Activated naive CD4-positive, alpha-beta T cell treated with anti-CD3 and anti-CD28 coated beads for 36 hours (primary cell): ENCODE results near the gene BRD2. TPM values are rescaled to one million over a fixed set of nuclear protein-coding genes. Genes with fewer than 3 reads are reported as not detected.

Experiments used
- CTCF ChIA-PET: fragments of 350-600 bp; sonication (Branson Sonifier 250); formaldehyde crosslinking; loops from one replicate; lab custom pipeline; 2021; ENCODE audit warnings: antibody characterized with exemption; lab: Charles Lee
- DNase-seq: peaks from one replicate; pipeline ENCODE4 v3.0.0-alpha.2; 2020
- H3K27ac Mint-ChIP-seq: one replicate; pipeline ENCODE4 v1.8.0; 2021; ENCODE audit warnings: mild to moderate bottlenecking, mixed read lengths
- H3K27me3 Mint-ChIP-seq: one replicate; pipeline ENCODE4 v1.8.0; 2021; ENCODE audit warnings: low read depth, mixed read lengths
- H3K36me3 Mint-ChIP-seq: one replicate; pipeline ENCODE4 v1.8.0; 2021; ENCODE audit warnings: low read depth, mixed read lengths
- H3K4me1 Mint-ChIP-seq: one replicate; pipeline ENCODE4 v1.8.0; 2021; ENCODE audit warnings: low read depth, mixed read lengths
- H3K4me3 Mint-ChIP-seq: one replicate; pipeline ENCODE4 v1.8.0; 2021; ENCODE audit warnings: mild to moderate bottlenecking, moderate library complexity, mixed read lengths
- H3K9me3 Mint-ChIP-seq: one replicate; pipeline ENCODE4 v1.8.0; 2021; ENCODE audit warnings: mixed read lengths
- intact Hi-C: fragments of 100-400 bp; cut with micrococcal nuclease; formaldehyde crosslinking; loops from one replicate; pipeline ENCODE4 v1.15.1; 2023
- total RNA-seq, 2 experiments: library from RNA; stranded (reverse); gene quantifications; one replicate each; pipeline ENCODE4 v1.2.3, GENCODE V29; 2021

BRD2 gene
- total RNA-seq, 2 experiments from 2014 or later, result 168 to 197 TPM

DNA sequence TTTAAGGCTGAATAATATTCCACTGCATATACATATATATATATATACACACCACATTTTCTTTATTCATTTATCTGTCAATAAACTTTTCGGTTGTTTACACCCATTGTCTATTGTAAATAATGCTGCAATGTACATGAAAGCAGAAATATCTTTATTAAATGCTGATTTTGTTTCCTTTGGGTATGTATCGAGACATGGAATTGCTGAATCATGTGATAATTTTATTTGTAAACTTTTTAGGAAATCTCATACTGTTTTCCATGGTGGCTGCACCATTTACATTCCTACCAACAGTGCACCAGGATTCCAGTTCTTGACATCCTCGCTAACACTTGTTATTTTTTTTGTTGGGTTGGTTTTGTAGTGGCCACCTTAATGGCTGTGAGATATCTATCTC is 55.1 kb downstream of the BRD2 start:
- Mint-ChIP-seq H3K4me3 (no peak overlapping the region), H3K36me3 (no peaks in the 10 kb centered on the region), H3K27ac (no peak overlapping the region), H3K9me3 (no peaks in the 10 kb centered on the region), H3K4me1 (peaks cover 9% of the 10 kb centered on the region), H3K27me3 (no peaks in the 10 kb centered on the region)
- CTCF ChIA-PET, result no interaction called here
- intact Hi-C loops, result no loop called here
- DNase-seq, result no peak

DNA sequence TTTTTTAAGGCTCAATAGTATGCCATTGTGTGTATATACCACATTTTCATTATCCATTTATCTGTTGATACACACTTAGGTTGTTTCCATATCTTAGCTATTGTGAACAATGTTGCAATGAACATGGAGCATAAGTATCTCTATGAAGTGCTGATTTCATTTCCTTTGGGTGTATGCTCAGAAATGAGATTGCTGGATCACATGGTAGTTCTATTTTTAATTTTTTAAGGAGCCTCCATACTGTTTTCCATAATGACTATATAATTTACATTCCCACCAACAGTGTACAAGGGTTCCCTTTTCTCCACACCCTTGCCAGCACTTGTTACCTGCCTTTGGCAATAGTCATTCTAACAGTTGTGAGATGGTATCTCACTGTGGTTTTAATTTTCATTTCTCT is 56.1 kb downstream of the BRD2 start:
- Mint-ChIP-seq H3K9me3 (no peaks in the 10 kb centered on the region), H3K27me3 (peaks cover 5% of the 10 kb centered on the region), H3K4me3 (no peak overlapping the region), H3K36me3 (no peaks in the 10 kb centered on the region), H3K4me1 (peaks cover 7% of the 10 kb centered on the region), H3K27ac (no peak overlapping the region)
- CTCF ChIA-PET, result no interaction called here
- intact Hi-C loops, result no loop called here
- no peak for DNase-seq

DNA sequence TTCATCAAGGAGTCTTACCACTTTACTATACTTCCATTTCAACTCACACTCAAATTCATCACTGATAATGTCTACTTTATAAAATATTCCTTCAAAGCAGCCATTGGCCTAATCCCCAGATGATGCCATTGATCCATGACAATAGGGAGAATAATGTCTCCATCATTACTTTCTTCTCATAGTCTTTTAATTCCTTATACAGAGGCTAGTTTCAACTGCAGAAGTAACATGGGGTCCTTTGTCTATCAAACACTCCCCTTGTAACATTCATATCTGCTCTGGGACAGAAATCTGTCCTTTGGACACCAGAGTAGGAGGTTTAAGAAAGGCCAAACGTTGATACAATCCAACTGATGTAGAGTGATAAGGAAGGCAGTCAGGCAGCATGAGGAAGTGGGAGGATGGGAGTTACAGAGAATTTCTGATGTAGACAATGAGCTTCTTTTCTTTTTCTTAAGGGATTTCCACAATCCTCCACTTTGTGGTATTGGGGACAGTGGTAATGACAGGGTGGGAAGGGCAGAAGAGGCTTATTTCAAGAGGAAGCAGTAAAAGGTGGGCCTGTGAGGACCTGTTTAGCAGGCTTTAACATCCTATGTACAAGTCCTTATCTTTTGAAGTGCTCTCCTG is 59.9 kb downstream of the BRD2 start:
- no peak overlapping the region for H3K27ac Mint-ChIP-seq
- CTCF ChIA-PET, result no interaction called here
- intact Hi-C loops, result no loop called here

DNA sequence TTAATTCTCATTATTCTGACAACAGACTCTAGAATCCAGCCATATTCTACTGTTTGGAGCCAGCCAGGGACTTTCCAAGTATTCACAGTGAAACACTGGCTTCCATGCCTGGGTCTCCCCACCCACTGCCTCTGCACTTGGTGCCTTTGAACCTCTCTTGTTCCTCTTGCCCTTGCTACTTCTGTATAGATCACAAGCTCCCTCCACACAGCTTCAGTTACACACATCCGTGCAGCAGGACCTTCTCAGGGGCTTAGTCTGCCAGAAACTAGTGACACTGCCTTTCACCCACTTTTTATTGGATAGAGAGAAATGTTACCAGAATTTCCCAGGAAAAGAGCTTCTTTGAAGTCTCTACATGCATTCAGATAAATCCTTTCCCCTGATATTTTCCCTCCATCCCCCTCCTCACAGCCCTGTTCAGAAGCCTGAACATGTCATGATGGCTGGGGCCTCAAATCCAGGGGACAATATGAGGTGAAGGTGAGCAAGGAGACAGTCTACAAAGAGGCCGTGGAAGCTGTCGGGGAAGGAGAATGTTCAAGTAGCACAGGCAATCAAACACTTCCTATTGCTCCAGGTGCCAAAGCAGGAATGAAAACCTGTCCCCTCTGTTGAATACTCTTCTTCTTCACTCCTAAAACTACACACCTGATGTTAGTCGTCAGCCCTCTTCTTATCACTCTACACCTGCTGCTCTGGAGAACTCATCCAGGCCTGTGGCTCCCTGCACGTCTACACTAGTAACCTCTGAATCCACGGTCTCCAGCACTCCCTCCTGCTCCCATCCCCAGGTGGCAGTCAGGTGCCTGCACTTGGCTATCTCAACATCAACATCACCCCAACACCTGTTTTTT is 61.2 kb downstream of the BRD2 start:
- CTCF ChIA-PET, result interaction anchor here (1.2 kb wide), 1 partner anchor 161 kb away, joined by 3 read pairs; no protein-coding TSS in a partner anchor
- peak; percentile 28 for DNase-seq
- Mint-ChIP-seq H3K27ac (no peak overlapping the region), H3K9me3 (no peaks in the 10 kb centered on the region), H3K27me3 (peaks cover 11% of the 10 kb centered on the region), H3K4me3 (no peak overlapping the region), H3K36me3 (no peaks in the 10 kb centered on the region), H3K4me1 (peaks cover 5% of the 10 kb centered on the region)
- intact Hi-C loops, result no loop called here

More for the DNA sequence above, 59.9 kb downstream of the BRD2 start:
- Mint-ChIP-seq H3K4me3 (no peak overlapping the region), H3K36me3 (no peaks in the 10 kb centered on the region), H3K4me1 (peaks cover 5% of the 10 kb centered on the region), H3K27me3 (peaks cover 7% of the 10 kb centered on the region), H3K9me3 (no peaks in the 10 kb centered on the region)
- no peak for DNase-seq

DNA sequence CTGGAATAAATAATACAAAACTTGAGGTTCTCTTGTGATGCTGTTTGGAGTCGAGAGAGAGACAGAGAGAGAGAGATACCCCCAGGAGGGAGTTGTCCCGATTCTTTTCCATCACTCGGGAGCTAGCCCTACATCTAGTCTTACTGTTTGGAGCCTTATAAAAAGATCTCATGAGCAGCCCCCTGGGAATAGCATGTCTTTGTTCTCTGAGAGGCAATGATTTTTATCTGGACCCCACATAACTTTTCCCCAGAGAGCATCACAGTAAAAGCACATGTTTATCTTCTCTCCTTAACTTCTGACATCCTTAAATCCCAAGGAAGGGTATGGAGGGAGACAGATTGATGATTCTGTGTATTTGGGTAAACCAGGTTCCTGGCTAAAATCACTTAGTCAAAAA is 61.9 kb downstream of the BRD2 start:
- Mint-ChIP-seq H3K4me3 (no peak overlapping the region), H3K36me3 (no peaks in the 10 kb centered on the region), H3K27me3 (peaks cover 15% of the 10 kb centered on the region), H3K27ac (no peak overlapping the region), H3K4me1 (peaks cover 5% of the 10 kb centered on the region), H3K9me3 (peaks cover 2% of the 10 kb centered on the region)
- no peak for DNase-seq
- CTCF ChIA-PET, result interaction anchor here (1.2 kb wide), 1 partner anchor 161 kb away, joined by 3 read pairs; no protein-coding TSS in a partner anchor
- intact Hi-C loops, result no loop called here

Other genes with a start within 250 kb of the BRD2 start
- not detected for gene HLA-DQA2, start 227.2 kb upstream of the BRD2 start, total RNA-seq
- not detected for gene HLA-DQB2, start 205.1 kb upstream of the BRD2 start, total RNA-seq
- 1 to 10 TPM in 1 of 2 experiments, under 1 TPM in 1; 0.91 to 1.1 TPM for gene HLA-DOB, start 151.6 kb upstream of the BRD2 start, total RNA-seq
- gene TAP2, start 129.9 kb upstream of the BRD2 start, total RNA-seq, result 100 to 1,000 TPM; 136 to 138 TPM
- gene PSMB8, start 124.5 kb upstream of the BRD2 start, total RNA-seq, result 100 to 1,000 TPM; 286 to 308 TPM
- gene TAP1, start 114.9 kb upstream of the BRD2 start, total RNA-seq, result 100 to 1,000 TPM; 187 TPM
- gene PSMB9, start 114.4 kb upstream of the BRD2 start, total RNA-seq, result 100 to 1,000 TPM; 238 to 241 TPM
- gene HLA-DMB, start 27.6 kb upstream of the BRD2 start, total RNA-seq, result 1 to 10 TPM in 1 of 2 experiments, under 1 TPM in 1; 0.76 to 1.3 TPM
- gene HLA-DMA, start 15.5 kb upstream of the BRD2 start, total RNA-seq, result 10 to 100 TPM; 12.7 to 14.5 TPM
- gene HLA-DOA, start 41.0 kb downstream of the BRD2 start, total RNA-seq, result 1 to 10 TPM; 1.4 to 1.6 TPM
- 10 to 100 TPM; 12.1 to 15.3 TPM for gene HLA-DPA1, start 105.1 kb downstream of the BRD2 start, total RNA-seq
- 1 to 10 TPM; 2.8 to 4.0 TPM for gene HLA-DPB1, start 107.4 kb downstream of the BRD2 start, total RNA-seq
- gene COL11A2, start 223.9 kb downstream of the BRD2 start, total RNA-seq, result 1 to 10 TPM in 1 of 2 experiments, under 1 TPM in 1; 0.88 to 1.4 TPM
- gene RXRB, start 232.1 kb downstream of the BRD2 start, total RNA-seq, result 10 to 100 TPM; 50.4 to 50.6 TPM
- 10 to 100 TPM; 35.9 to 39.5 TPM for gene SLC39A7, start 232.3 kb downstream of the BRD2 start, total RNA-seq
- 10 to 100 TPM; 31.3 to 33.5 TPM for gene HSD17B8, start 236.1 kb downstream of the BRD2 start, total RNA-seq
- 10 to 100 TPM; 17.1 to 18.2 TPM for gene RING1, start 239.9 kb downstream of the BRD2 start, total RNA-seq